Measurements from ENCODE around the gene B3GAT2.

GRCh38 chr6:70844301-70844700 is 112.6 kb downstream of the B3GAT2 start:
- TF ChIP-seq, protein P1, sequence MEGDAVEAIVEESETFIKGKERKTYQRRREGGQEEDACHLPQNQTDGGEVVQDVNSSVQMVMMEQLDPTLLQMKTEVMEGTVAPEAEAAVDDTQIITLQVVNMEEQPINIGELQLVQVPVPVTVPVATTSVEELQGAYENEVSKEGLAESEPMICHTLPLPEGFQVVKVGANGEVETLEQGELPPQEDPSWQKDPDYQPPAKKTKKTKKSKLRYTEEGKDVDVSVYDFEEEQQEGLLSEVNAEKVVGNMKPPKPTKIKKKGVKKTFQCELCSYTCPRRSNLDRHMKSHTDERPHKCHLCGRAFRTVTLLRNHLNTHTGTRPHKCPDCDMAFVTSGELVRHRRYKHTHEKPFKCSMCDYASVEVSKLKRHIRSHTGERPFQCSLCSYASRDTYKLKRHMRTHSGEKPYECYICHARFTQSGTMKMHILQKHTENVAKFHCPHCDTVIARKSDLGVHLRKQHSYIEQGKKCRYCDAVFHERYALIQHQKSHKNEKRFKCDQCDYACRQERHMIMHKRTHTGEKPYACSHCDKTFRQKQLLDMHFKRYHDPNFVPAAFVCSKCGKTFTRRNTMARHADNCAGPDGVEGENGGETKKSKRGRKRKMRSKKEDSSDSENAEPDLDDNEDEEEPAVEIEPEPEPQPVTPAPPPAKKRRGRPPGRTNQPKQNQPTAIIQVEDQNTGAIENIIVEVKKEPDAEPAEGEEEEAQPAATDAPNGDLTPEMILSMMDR (IDR thresholded peaks at IDR 0.05 in 8 of 11, conservative IDR thresholded peaks at IDR 0.05 in 3 of 11) = no peak
- no peak for TF ChIP-seq POLR2A (IDR thresholded peaks at IDR 0.05)
- TF ChIP-seq POLR2AphosphoS5 (IDR thresholded peaks at IDR 0.05) = no peak

Data from spleen (tissue), 7 donors.